Activated naive CD4-positive, alpha-beta T cell treated with anti-CD3 and anti-CD28 coated beads, Interleukin-2, amount 50 U/mL, for 24 hours (primary cell): ENCODE measurements around the gene IP6K1.
A peak's percentile ranks its signal among the peaks of the same experiment; 100 is the strongest.
"Not testable (repeated sequence)": the region's sequence is repeated elsewhere in the genome, so short reads cannot be mapped to it uniquely, and the experiment has no call there.

Experiments
- H3K27ac Mint-ChIP-seq: one replicate; pipeline ENCODE4 v1.8.0; 2021; ENCODE audit warnings: mild to moderate bottlenecking, mixed read lengths
- H3K27me3 Mint-ChIP-seq: one replicate; pipeline ENCODE4 v1.8.0; 2021; ENCODE audit warnings: mixed read lengths
- H3K36me3 Mint-ChIP-seq: one replicate; pipeline ENCODE4 v1.8.0; 2021; ENCODE audit warnings: mixed read lengths
- H3K4me1 Mint-ChIP-seq: one replicate; pipeline ENCODE4 v1.8.0; 2021; ENCODE audit warnings: mixed read lengths
- H3K4me3 Mint-ChIP-seq: one replicate; pipeline ENCODE4 v1.8.0; 2021; ENCODE audit warnings: mild to moderate bottlenecking, mixed read lengths
- H3K9me3 Mint-ChIP-seq: one replicate; pipeline ENCODE4 v1.8.0; 2021; ENCODE audit warnings: mixed read lengths

IP6K1 gene

GRCh38 chr3:49801160-49801559 lies 14.8 kb upstream of the IP6K1 start:
- Mint-ChIP-seq H3K36me3 (no peaks in the 10 kb centered on the region), H3K4me3 (no peak overlapping the region), H3K27me3 (peaks cover 2% of the 10 kb centered on the region), H3K27ac (no peak overlapping the region), H3K9me3 (no peaks in the 10 kb centered on the region), H3K4me1 (peaks cover 17% of the 10 kb centered on the region)

- no peak within 1 kb of the TSS for H3K4me3 Mint-ChIP-seq
- peaks cover 9% of the 10 kb centered on the region for H3K4me1 Mint-ChIP-seq
- H3K9me3 Mint-ChIP-seq, result no peaks in the 10 kb centered on the region
- no peaks in the 10 kb centered on the region for H3K36me3 Mint-ChIP-seq
- H3K27me3 Mint-ChIP-seq, result peaks cover 2% of the 10 kb centered on the region
- H3K27ac Mint-ChIP-seq, result no peak within 1 kb of the TSS
These were observed 13.4 kb upstream of the IP6K1 start, which contains the start of gene CDHR4 for GRCh38 chr3:49799761-49800160. TSS of gene CDHR4 (minus strand) at chr3:49799873. CDS start at chr3:49799812, 61 bp downstream.

- Mint-ChIP-seq H3K27me3 (peaks cover 2% of the 10 kb centered on the region), H3K4me3 (no peak overlapping the region), H3K9me3 (no peaks in the 10 kb centered on the region), H3K36me3 (no peaks in the 10 kb centered on the region), H3K27ac (no peak overlapping the region), H3K4me1 (peaks cover 7% of the 10 kb centered on the region)
These were observed 12.8 kb upstream of the IP6K1 start for GRCh38 chr3:49799105-49799504.

GRCh38 chr3:49794926-49795905 lies 8.9 kb upstream of the IP6K1 start:
- peaks cover 1% of the 10 kb centered on the region for H3K4me1 Mint-ChIP-seq
- H3K4me3 Mint-ChIP-seq, result no peak overlapping the region
- H3K27ac Mint-ChIP-seq, result no peak overlapping the region
- H3K27me3 Mint-ChIP-seq, result no peaks in the 10 kb centered on the region
- H3K9me3 Mint-ChIP-seq, result no peaks in the 10 kb centered on the region
- no peaks in the 10 kb centered on the region for H3K36me3 Mint-ChIP-seq

- H3K9me3 Mint-ChIP-seq, result no peaks in the 10 kb centered on the region
- no peak overlapping the region for H3K27ac Mint-ChIP-seq
- H3K36me3 Mint-ChIP-seq, result no peaks in the 10 kb centered on the region
- H3K4me1 Mint-ChIP-seq, result peaks cover 4% of the 10 kb centered on the region
- no peaks in the 10 kb centered on the region for H3K27me3 Mint-ChIP-seq
- no peak overlapping the region for H3K4me3 Mint-ChIP-seq
These were observed 8.1 kb upstream of the IP6K1 start for GRCh38 chr3:49794431-49794830.

- Mint-ChIP-seq H3K4me3 (no peak overlapping the region), H3K4me1 (peaks cover 4% of the 10 kb centered on the region), H3K36me3 (no peaks in the 10 kb centered on the region), H3K27me3 (no peaks in the 10 kb centered on the region), H3K9me3 (no peaks in the 10 kb centered on the region), H3K27ac (no peak overlapping the region)
These were observed 7.2 kb upstream of the IP6K1 start for GRCh38 chr3:49793486-49794085.

- H3K4me1 Mint-ChIP-seq, result peaks cover 4% of the 10 kb centered on the region
- H3K27ac Mint-ChIP-seq, result no peak overlapping the region
- H3K36me3 Mint-ChIP-seq, result no peaks in the 10 kb centered on the region
- H3K4me3 Mint-ChIP-seq, result no peak overlapping the region
- H3K9me3 Mint-ChIP-seq, result no peaks in the 10 kb centered on the region
- no peaks in the 10 kb centered on the region for H3K27me3 Mint-ChIP-seq
These were observed 6.2 kb upstream of the IP6K1 start for GRCh38 chr3:49792371-49793150.

GRCh38 chr3:49791571-49791970 lies 5.2 kb upstream of the IP6K1 start:
- Mint-ChIP-seq H3K36me3 (no peaks in the 10 kb centered on the region), H3K4me3 (no peak overlapping the region), H3K27ac (no peak overlapping the region), H3K9me3 (no peaks in the 10 kb centered on the region), H3K4me1 (peaks cover 12% of the 10 kb centered on the region), H3K27me3 (no peaks in the 10 kb centered on the region)

- no peak overlapping the region for H3K4me3 Mint-ChIP-seq
- no peak overlapping the region for H3K27ac Mint-ChIP-seq
- H3K4me1 Mint-ChIP-seq, result peaks cover 14% of the 10 kb centered on the region
These were observed 4.5 kb upstream of the IP6K1 start for GRCh38 chr3:49790626-49791411.

GRCh38 chr3:49788056-49788455 lies 1.7 kb upstream of the IP6K1 start:
- Mint-ChIP-seq H3K4me1 (peaks cover 31% of the 10 kb centered on the region), H3K27me3 (no peaks in the 10 kb centered on the region), H3K4me3 (no peak overlapping the region), H3K27ac (no peak overlapping the region), H3K9me3 (no peaks in the 10 kb centered on the region), H3K36me3 (peaks cover 5% of the 10 kb centered on the region)

More at GRCh38 chr3:49790626-49791411, 4.5 kb upstream of the IP6K1 start:
- H3K36me3 Mint-ChIP-seq, result no peaks in the 10 kb centered on the region
- no peaks in the 10 kb centered on the region for H3K9me3 Mint-ChIP-seq
- no peaks in the 10 kb centered on the region for H3K27me3 Mint-ChIP-seq

- H3K4me3 Mint-ChIP-seq, result peak overlapping the region; percentile 96
These were observed 1.2 kb upstream of the IP6K1 start for GRCh38 chr3:49787536-49787935.

GRCh38 chr3:49787182-49787464 lies 781 bp upstream of the IP6K1 start:
- Mint-ChIP-seq H3K9me3 (no peaks in the 10 kb centered on the region), H3K36me3 (peaks cover 5% of the 10 kb centered on the region), H3K27me3 (no peaks in the 10 kb centered on the region), H3K27ac (peak overlapping the region; percentile 98), H3K4me1 (peaks cover 35% of the 10 kb centered on the region), H3K4me3 (peak overlapping the region; percentile 96)

More at GRCh38 chr3:49787536-49787935, 1.2 kb upstream of the IP6K1 start:
- Mint-ChIP-seq H3K4me1 (peaks cover 31% of the 10 kb centered on the region), H3K36me3 (peaks cover 5% of the 10 kb centered on the region), H3K9me3 (no peaks in the 10 kb centered on the region), H3K27me3 (no peaks in the 10 kb centered on the region), H3K27ac (no peak overlapping the region)

GRCh38 chr3:49785565-49786356 lies 581 bp downstream of the IP6K1 start:
- Mint-ChIP-seq H3K27me3 (no peaks in the 10 kb centered on the region), H3K4me1 (peaks cover 43% of the 10 kb centered on the region), H3K9me3 (no peaks in the 10 kb centered on the region), H3K4me3 (peak overlapping the region; percentile 96), H3K36me3 (peaks cover 8% of the 10 kb centered on the region), H3K27ac (peak overlapping the region; percentile 80)

GRCh38 chr3:49782277-49782676 lies 4.1 kb downstream of the IP6K1 start:
- not testable (repeated sequence) for H3K9me3 Mint-ChIP-seq, H3K27me3 Mint-ChIP-seq, H3K4me3 Mint-ChIP-seq, H3K27ac Mint-ChIP-seq
- H3K36me3 Mint-ChIP-seq, result peaks cover 14% of the 10 kb centered on the region
- peaks cover 57% of the 10 kb centered on the region for H3K4me1 Mint-ChIP-seq
